Islet precursor cell (in vitro differentiated cells): ENCODE measurements around the gene GLB1L.
"Not testable (repeated sequence)": the region's sequence is repeated elsewhere in the genome, so short reads cannot be mapped to it uniquely, and the experiment has no call there.

Experiments used
- DNase-seq: peaks from one replicate; pipeline ENCODE4 v3.0.0-alpha.2; 2018

Gene GLB1L

DNA sequence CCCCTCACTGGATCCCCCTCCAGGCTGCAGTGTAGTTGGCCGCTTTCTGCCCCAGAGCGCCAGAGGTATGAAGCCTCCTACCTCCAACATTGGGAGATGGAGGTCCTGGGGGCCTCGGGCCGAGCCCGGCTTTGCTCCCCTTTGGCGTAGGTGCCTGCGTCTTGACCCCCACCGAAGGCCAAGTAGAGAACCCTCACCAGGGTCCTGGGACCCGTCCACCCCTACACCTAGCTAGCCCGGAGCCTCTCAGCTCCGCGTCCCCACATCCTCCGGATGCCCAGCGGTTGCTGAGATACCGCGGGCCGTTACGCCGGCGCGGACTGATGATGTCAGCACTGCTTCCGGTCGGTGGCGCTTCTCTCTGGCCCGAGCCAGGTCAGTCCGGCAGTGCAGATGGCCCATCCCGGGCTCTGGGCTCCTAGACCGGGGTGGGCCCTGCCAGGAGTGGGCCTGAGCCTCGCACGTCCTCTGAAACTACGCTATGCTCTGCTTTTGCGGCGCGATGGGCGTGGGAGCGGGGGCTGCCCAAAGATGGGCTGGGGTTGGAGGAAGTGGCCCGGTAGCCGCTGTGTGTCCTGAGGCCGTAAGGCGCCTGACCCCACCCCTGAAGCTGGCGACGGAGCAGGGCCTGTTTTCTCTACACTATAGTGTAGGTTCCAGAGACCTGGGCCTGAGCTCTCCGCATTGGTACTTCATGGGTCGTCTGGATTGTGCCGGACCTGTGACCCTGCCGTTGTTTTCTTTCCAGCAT, at the start of gene GLB1L, which contains the start of gene STK16:
GLB1L (minus strand) TSS at position 297 of the 751 bp plus-strand sequence. CDS start 1,871 bp downstream, outside the sequence.
STK16 (plus strand) TSS at position 332 of the 751 bp plus-strand sequence. CDS start 521 bp downstream, outside the sequence.
- DNase-seq: peak; percentile 97

- peak; percentile 94 for DNase-seq
Observed at GRCh38 chr2:219294356-219295351, 49.4 kb upstream of the GLB1L start.

DNA sequence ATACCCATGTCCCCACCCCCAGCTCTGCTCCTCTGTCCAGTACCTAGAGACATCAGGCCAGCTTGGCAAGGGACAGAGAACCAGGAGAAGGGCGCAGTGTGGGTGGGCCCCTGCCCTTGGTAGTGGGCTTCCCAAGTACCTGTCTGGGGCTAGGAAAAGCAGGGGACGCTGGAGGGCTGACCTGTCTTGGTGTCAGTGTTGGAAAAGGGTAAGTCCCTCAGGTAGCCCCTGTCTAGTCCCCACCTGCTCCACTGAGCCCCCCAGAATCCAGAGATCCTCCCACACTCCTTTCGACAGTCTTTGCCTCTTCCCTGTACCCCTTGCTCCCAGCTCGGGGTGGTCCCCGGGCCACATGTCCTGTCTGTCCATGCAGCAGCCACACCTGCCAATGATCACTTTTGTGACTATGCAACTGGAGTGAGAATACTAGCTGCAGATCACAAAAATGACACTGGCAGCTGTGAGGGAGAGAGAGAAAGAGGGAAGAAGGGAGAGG, 48.5 kb upstream of the GLB1L start:
- peak; percentile 40 for DNase-seq

DNA sequence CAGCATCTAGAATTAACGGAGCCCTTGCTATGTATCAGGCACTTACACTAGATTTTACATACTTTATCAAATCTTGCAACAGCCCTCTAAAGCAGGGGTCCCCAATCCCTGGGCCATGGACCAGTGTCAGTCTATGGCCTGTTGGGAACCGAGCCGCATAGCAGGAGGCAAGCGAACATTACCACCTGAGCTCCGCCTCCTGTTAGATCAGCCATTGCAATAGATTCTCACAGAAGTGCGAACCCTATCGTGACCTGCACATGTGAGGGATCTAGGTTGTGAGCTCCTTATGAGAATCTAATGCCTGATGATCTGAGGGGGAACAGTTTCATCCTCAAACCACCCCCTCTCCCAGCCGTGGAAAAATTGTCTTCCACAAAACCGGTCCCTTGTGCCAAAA, 47.4 kb upstream of the GLB1L start:
- no peak for DNase-seq

DNA sequence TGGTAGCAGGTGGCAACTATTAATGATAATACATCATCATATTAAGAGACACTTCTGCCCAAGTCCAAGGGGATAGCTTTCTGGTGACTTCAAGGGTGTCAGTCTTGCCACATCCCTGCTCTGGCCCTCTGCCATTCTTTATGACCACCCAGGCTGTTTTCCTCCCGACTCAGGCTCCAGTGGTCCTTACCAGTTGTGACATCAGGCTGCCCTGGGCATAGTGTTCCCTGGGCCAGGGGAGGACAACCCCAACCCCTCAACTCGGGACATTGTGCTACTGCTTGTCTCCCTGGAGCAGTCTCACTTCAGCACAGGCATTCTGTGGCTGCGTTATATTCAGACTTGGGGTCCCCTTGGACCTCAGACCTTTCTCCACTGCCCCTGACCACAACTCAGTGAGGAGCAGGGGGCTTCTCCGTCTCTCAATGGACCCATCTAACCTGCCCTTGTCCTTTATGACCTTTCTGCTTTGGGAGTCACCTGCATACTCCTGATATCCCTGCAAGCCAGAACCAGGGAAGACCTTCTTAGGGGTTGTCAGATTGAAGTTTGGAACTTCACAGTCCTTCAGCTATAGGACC, 46.8 kb upstream of the GLB1L start:
- DNase-seq: peak; percentile 36

GRCh38 chr2:219291394-219291793, 46.1 kb upstream of the GLB1L start:
- no peak for DNase-seq

- DNase-seq: no peak
Observed at GRCh38 chr2:219290381-219291171, 45.3 kb upstream of the GLB1L start.

GRCh38 chr2:219289537-219290361, 44.5 kb upstream of the GLB1L start:
- no peak for DNase-seq

DNA sequence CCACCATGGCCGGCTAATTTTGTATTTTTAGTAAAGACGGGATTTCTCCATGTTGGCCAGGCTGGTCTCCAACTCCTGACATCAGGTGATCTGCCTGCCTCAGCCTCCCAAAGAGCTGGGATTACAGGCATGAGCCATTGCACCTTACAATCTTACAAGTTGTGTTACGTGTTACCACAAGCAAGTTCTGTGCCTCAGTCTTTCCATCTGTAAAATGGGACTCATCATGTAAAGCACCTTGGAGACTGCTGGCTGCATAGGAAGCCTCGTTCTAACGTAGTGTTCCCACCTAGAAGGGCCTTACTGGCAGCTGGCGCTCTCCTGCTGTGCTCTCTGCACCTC, 43.9 kb upstream of the GLB1L start:
- DNase-seq: no peak

GRCh38 chr2:219287580-219288265, 42.5 kb upstream of the GLB1L start:
- peak; percentile 74 for DNase-seq

DNA sequence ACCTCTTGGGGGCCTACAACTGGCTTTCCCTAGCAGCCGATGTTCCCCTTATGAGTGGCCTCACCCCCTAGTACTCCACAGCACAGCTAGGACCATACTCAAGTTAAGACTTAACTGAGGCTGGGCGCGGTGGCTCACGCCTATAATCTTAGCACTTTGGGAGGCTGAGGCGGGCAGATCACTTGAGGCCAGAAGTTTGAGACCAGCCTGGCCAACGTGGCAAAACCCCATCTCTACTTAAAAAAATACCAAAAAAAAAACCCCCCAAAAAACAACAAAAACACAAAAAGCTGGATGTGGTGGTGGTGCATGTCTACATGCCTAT, 41.8 kb upstream of the GLB1L start:
- not testable (repeated sequence) for DNase-seq

- DNase-seq: no peak
Observed at GRCh38 chr2:219286436-219287115, 41.3 kb upstream of the GLB1L start.

GRCh38 chr2:219285894-219286425, 40.7 kb upstream of the GLB1L start:
- peak; percentile 71 for DNase-seq

- no peak for DNase-seq
Observed at GRCh38 chr2:219285373-219285735, 40.1 kb upstream of the GLB1L start.

DNA sequence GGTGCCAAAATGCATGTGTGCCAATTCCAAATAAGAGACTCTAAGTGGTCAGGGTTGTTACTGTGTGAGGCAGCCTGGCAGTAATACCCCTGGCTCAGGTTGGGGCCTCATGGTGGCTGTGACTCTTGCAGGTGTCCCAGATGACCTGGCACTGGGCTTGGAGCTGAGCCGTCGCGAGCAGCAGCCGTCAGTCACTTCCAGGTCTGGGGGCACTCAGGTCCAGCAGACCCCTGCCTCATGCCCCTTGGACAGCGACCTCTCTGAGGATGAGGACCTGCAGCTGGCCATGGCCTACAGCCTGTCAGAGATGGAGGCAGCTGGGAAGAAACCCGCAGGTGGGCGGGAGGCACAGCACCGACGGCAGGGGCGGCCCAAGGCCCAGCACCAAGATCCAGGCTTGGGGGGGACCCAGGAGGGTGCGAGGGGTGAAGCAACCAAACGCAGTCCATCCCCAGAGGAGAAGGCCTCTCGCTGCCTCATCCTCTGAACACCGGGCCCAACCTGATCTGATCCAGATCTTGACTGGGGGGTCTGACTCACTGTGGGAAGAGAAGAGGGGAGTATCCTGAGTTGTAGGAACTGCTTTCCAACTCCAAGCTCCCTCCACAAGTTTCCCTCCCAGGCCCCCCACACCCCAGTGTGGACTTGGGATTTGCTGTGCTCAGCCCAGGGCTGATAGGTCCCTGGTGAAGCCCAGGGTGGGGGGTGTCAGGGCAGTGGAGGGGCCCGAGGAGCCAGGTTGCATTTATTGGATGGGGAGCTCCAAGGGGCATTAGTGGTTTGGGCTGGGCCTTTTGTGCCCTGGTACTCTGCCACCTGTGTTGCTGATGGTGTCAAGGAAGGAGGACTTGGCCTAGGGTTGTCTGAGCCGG, 39.5 kb upstream of the GLB1L start:
- no peak for DNase-seq

DNA sequence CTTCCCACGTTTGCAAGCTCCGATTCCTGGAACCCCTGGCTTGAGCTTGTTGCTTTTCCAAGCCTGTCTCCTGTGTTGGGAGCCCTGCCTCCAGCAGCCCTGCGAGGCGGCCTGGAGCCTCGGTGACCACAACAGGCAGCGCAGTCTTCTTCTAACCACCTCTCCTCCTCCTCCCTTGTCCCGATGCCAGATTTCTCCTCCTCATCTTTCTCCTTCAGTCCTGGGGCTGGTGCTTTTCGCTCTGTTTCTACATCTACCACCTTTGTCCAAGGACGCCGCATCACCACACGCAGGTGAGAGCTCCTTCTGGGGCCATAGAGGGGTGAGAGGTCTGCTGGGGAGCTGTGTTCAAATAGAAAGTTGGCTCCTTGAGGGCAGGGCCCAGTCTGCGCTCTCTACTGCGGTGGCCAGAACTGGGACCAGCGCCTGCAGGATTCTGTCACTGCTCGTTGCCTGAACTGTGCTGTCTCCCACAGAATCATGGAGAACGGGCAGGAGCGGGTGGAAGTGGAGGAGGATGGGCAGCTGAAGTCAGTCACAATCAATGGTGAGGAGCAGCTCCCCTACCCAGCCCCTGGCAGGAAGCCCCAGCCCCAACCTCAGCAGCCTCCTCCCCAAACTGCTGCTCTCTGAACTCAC, 37.8 kb upstream of the GLB1L start:
- DNase-seq: no peak

- peak; percentile 6 for DNase-seq
Observed at GRCh38 chr2:219282375-219282774, 37.1 kb upstream of the GLB1L start.

GRCh38 chr2:219281588-219281987, 36.3 kb upstream of the GLB1L start:
- DNase-seq: peak; percentile 69

GRCh38 chr2:219280651-219281050, 35.4 kb upstream of the GLB1L start:
- no peak for DNase-seq
